Endothelial cell of umbilical vein (primary cell): ENCODE measurements around the gene FANK1. TPM values are rescaled to one million over a fixed set of nuclear protein-coding genes. Genes with fewer than 3 reads are reported as not detected.

Experiments used
- BruUV-seq: library from RNA; stranded (reverse); fragments of 400-500 nt; replicated peaks from 2 replicates; lab custom pipeline; 2021; lab: Mats Ljungman, UMichigan
- CTCF ChIA-PET: fragments of 300-600, 350-600 bp; sonication (Branson Sonifier 250); formaldehyde crosslinking; loops from one replicate; lab custom pipeline; 2021; ENCODE audit warnings: antibody characterized with exemption, inconsistent platforms; lab: Charles Lee
- POLR2A ChIA-PET: fragments of 300-600, 350-600 bp; sonication (Branson Sonifier 250); formaldehyde crosslinking; loops from one replicate; lab custom pipeline; 2021; ENCODE audit warnings: antibody characterized with exemption, inconsistent platforms; lab: Charles Lee
- DNase-seq: peaks from one replicate; pipeline ENCODE4 v3.0.0-alpha.2; 2011; ENCODE audit warnings: low read depth, low spot score
- FAIRE-seq: peaks from 2 replicates; lab custom pipeline; 2011; peaks lifted over from hg19 to GRCh38; lab: Jason Lieb, UNC
- H2AFZ ChIP-seq: 2 replicates; pipeline ENCODE4 v1.6.0; 2012; ENCODE audit warnings: low read depth, low read length, control low read depth, inconsistent platforms
- H3K27ac ChIP-seq: 2 replicates; pipeline ENCODE4 v1.5.1; 2011; ENCODE audit warnings: low read depth, mild to moderate bottlenecking, control low read depth, low read length, moderate library complexity; ENCODE audit not compliant: insufficient read depth
- H3K27me3 ChIP-seq, 2 experiments: 2 replicates each; pipeline versions ENCODE4 v1.6.0 to v1.6.1; 2011; ENCODE audit warnings: low read length in 2 of 2, mixed read lengths in 1 of 2; ENCODE audit not compliant: control insufficient read depth in 2 of 2, insufficient read depth in 2 of 2
- H3K36me3 ChIP-seq, 2 experiments: 2 replicates in 1 of 2; 3 replicates in 1 of 2; pipeline ENCODE4 v1.5.1; 2011; ENCODE audit warnings: low read length in 2 of 2, mild to moderate bottlenecking in 1 of 2, moderate library complexity in 1 of 2; ENCODE audit not compliant: control insufficient read depth in 2 of 2, insufficient read depth in 2 of 2; ENCODE audit errors: extremely low read depth in 1 of 2
- H3K4me1 ChIP-seq: 3 replicates; pipeline ENCODE4 v1.5.1; 2011; ENCODE audit warnings: mild to moderate bottlenecking, low read length; ENCODE audit not compliant: control insufficient read depth, insufficient read depth; ENCODE audit errors: extremely low read depth
- H3K4me2 ChIP-seq: 2 replicates; pipeline ENCODE4 v1.6.1; 2011; ENCODE audit warnings: low read length, control low read depth, mixed read lengths; ENCODE audit not compliant: insufficient read depth
- H3K4me3 ChIP-seq, 3 experiments: fragments of 200-600 bp in 1 of 3; sonication (generic), shearing (Covaris generic) in 1 of 3; replicated peaks in 1 of 3; 2 replicates each; pipeline ENCODE4 v1.5.1; 2011 to 2016; ENCODE audit warnings: control low read depth in 3 of 3, low read length in 3 of 3, mild to moderate bottlenecking in 2 of 3, inconsistent platforms in 1 of 3, low read depth in 1 of 3, moderate library complexity in 1 of 3; ENCODE audit not compliant: insufficient read depth in 1 of 3
- H3K79me2 ChIP-seq: 2 replicates; pipeline ENCODE4 v1.6.0; 2012; ENCODE audit warnings: low read length, inconsistent platforms; ENCODE audit not compliant: control insufficient read depth, insufficient read depth
- H3K9ac ChIP-seq: replicated peaks from 2 replicates; pipeline ENCODE3; 2011; ENCODE audit warnings: low read length, control low read depth; ENCODE audit not compliant: insufficient read depth; ENCODE audit errors: extremely low read depth
- H3K9me1 ChIP-seq: replicated peaks from 3 replicates; pipeline ENCODE4 v1.6.0; 2011; ENCODE audit warnings: mild to moderate bottlenecking, low read length; ENCODE audit not compliant: control insufficient read depth, insufficient read depth; ENCODE audit errors: extremely low read depth
- H3K9me3 ChIP-seq: replicated peaks from 2 replicates; pipeline ENCODE4 v1.5.1; 2012; ENCODE audit warnings: low read length, inconsistent platforms; ENCODE audit not compliant: control insufficient read depth, insufficient read depth
- H4K20me1 ChIP-seq: replicated peaks from 2 replicates; pipeline ENCODE3; 2011; ENCODE audit warnings: mild to moderate bottlenecking, low read length; ENCODE audit not compliant: control insufficient read depth, insufficient read depth; ENCODE audit errors: extremely low read depth
- CTCF ChIP-seq, 2 donors: IDR thresholded peaks; 1 replicate in 1 of 2; 2 replicates in 1 of 2; pipeline ENCODE4 v1.5.1; 2011; ENCODE audit warnings: low read length in 2 of 2, mild to moderate bottlenecking in 2 of 2, moderate library complexity in 2 of 2, control low read depth in 1 of 2, inconsistent platforms in 1 of 2, low read depth in 1 of 2; ENCODE audit not compliant: insufficient read depth in 1 of 2; ENCODE audit errors: extremely low read depth in 1 of 2
- EZH2 ChIP-seq: IDR thresholded peaks from 2 replicates; pipeline ENCODE4 v1.6.1; 2012; ENCODE audit warnings: borderline replicate concordance, low read depth, mild to moderate bottlenecking, moderate library complexity, low read length, inconsistent platforms; ENCODE audit not compliant: severe bottlenecking
- FOS ChIP-seq: IDR thresholded peaks from 2 replicates; pipeline ENCODE4 v1.6.1; 2011; ENCODE audit warnings: mild to moderate bottlenecking, low read length, moderate library complexity, borderline replicate concordance; ENCODE audit not compliant: insufficient read depth
- GATA2 ChIP-seq: IDR thresholded peaks from 2 replicates; pipeline ENCODE4 v1.7.0; 2011; ENCODE audit warnings: low read depth, mild to moderate bottlenecking, moderate library complexity, mixed read lengths, low read length; ENCODE audit not compliant: insufficient read length, insufficient read depth
- JUN ChIP-seq: IDR thresholded peaks from 2 replicates; pipeline ENCODE4 v1.6.1; 2011; ENCODE audit warnings: borderline replicate concordance, low read depth; ENCODE audit not compliant: insufficient read length, insufficient read depth
- POLR2AphosphoS5 ChIP-seq: IDR thresholded peaks from 2 replicates; pipeline ENCODE4 v1.6.1; 2012; ENCODE audit warnings: low read depth, mild to moderate bottlenecking, control low read depth, low read length, moderate library complexity; ENCODE audit not compliant: insufficient read depth
- dilution Hi-C: fragments of 300-500 bp; cut with MboI; formaldehyde crosslinking; loops from one replicate; pipeline ENCODE4 v1.15.0; 2019; ENCODE audit warnings: low sequenced_read_pairs; ENCODE audit not compliant: extremely low pct_ligation_motif_present
- intact Hi-C: fragments of 100-400 bp; cut with micrococcal nuclease; formaldehyde crosslinking; loops from one replicate; pipeline ENCODE4 v1.10.0; 2022
- polyA plus RNA-seq, 4 experiments: library from polyadenylated mRNA; depleted of rRNA in 3 of 4; stranded (reverse) in 3 of 4; unstranded in 1 of 4; fragments of >200 nt; gene quantifications; 2 replicates each; pipeline versions ENCODE4 v1.2.1 to v1.2.3, GENCODE V29; 2011 to 2012; ENCODE audit warnings: missing spikeins in 1 of 4
- total RNA-seq: library from RNA; stranded (reverse); gene quantifications from 2 replicates; pipeline ENCODE4 v1.2.3, GENCODE V29; 2021

FANK1 gene
- total and polyA plus RNA-seq, 2 donors (not counting 3 experiments of a cell fraction or from before 2014, with no cell fraction given), result 1.6 to 1.9 TPM

- CTCF ChIA-PET, result interaction anchor here (0.8 to 2.0 kb wide), 3 partner anchors 11 to 14 kb away, joined by 3 to 11 read pairs (median 5); no protein-coding TSS in a partner anchor
- Histone ChIP-seq H3K27me3 (no peaks in the 10 kb centered on the region), H3K4me2 (no peak overlapping the region), H3K4me1 (peaks cover 4% of the 10 kb centered on the region), H3K9me1 (no peaks in the 10 kb centered on the region), H3K79me2 (peaks cover 2% of the 10 kb centered on the region), H2AFZ (no peak overlapping the region), H3K36me3 (no peaks in the 10 kb centered on the region), H3K27ac (no peak overlapping the region), H3K9ac (no peak overlapping the region), H4K20me1 (no peaks in the 10 kb centered on the region), H3K9me3 (no peaks in the 10 kb centered on the region), H3K4me3 (no peak overlapping the region)
- POLR2A ChIA-PET, result no interaction called here
- FAIRE-seq (no peak), DNase-seq (no peak)
- TF ChIP-seq FOS, result no peak
- no peak for TF ChIP-seq POLR2AphosphoS5
- no peak for TF ChIP-seq CTCF (IDR thresholded peaks at IDR 0.05; ENCODE audit: extremely low read depth in 1 of 2, insufficient read depth in 1 of 2, low read depth in 1 of 2, low read length in 2 of 2)
- TF ChIP-seq JUN, result no peak
- TF ChIP-seq GATA2, result no peak
- TF ChIP-seq EZH2, result no peak
- intact Hi-C loops, result no loop called here
- dilution Hi-C loops, result no loop called here
- no TSS peak for BruUV-seq
Measured at GRCh38 chr10:125883211-125883610, 13.2 kb upstream of the FANK1 start.
